Testis (tissue), 2 donors: ENCODE measurements around the gene PTPN11.

Experiments used
- POLR2A ChIP-seq: fragments of 450-650 bp; IDR thresholded peaks from one replicate; pipeline ENCODE4 v1.6.1; 2017; ENCODE audit warnings: antibody characterized with exemption, mild to moderate bottlenecking, moderate library complexity
- TF ChIP-seq, protein P1 (sequence below), 3 experiments: fragments of 450-650 bp in 2 of 3; fragments of 200-600 bp in 1 of 3; sonication (generic) in 1 of 3; IDR thresholded peaks; one replicate each; pipeline ENCODE4 v1.5.1; 2016 to 2019; ENCODE audit warnings: antibody characterized with exemption in 3 of 3, mild to moderate bottlenecking in 2 of 3, moderate library complexity in 1 of 3

GRCh38 chr12:112528521-112528920 lies 109.8 kb downstream of the PTPN11 start:
- no peak for TF ChIP-seq POLR2A
- TF ChIP-seq, protein P1, sequence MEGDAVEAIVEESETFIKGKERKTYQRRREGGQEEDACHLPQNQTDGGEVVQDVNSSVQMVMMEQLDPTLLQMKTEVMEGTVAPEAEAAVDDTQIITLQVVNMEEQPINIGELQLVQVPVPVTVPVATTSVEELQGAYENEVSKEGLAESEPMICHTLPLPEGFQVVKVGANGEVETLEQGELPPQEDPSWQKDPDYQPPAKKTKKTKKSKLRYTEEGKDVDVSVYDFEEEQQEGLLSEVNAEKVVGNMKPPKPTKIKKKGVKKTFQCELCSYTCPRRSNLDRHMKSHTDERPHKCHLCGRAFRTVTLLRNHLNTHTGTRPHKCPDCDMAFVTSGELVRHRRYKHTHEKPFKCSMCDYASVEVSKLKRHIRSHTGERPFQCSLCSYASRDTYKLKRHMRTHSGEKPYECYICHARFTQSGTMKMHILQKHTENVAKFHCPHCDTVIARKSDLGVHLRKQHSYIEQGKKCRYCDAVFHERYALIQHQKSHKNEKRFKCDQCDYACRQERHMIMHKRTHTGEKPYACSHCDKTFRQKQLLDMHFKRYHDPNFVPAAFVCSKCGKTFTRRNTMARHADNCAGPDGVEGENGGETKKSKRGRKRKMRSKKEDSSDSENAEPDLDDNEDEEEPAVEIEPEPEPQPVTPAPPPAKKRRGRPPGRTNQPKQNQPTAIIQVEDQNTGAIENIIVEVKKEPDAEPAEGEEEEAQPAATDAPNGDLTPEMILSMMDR (IDR thresholded peaks at IDR 0.05): no peak
